Activated T-helper 1 cell treated with anti-CD3 and anti-CD28 coated beads, Interleukin-12 subunit alpha, Interleukin-12 subunit beta, Interleukin-2, Interleukin-4 antibody, amounts not matched to agents 30 ng/mL and 10 ng/mL and 1 ng/mL, durations not matched to agents 14 hours and 24 hours and 36 hours (primary cell): ENCODE results near the gene KRTAP1-3. TPM values are rescaled to one million over a fixed set of nuclear protein-coding genes. Genes with fewer than 3 reads are reported as not detected.
"Not testable (repeated sequence)": the region's sequence is repeated elsewhere in the genome, so short reads cannot be mapped to it uniquely, and the experiment has no call there.

Source experiments
- DNase-seq: peaks from one replicate; pipeline ENCODE4 v3.0.0; 2021; ENCODE audit warnings: low spot score
- H3K27ac Mint-ChIP-seq: one replicate; pipeline ENCODE4 v1.8.0; 2021; ENCODE audit warnings: mild to moderate bottlenecking, mixed read lengths
- H3K27me3 Mint-ChIP-seq: one replicate; pipeline ENCODE4 v1.8.0; 2022; ENCODE audit warnings: mild to moderate bottlenecking, moderate library complexity, mixed read lengths; ENCODE audit not compliant: insufficient read depth
- H3K36me3 Mint-ChIP-seq: one replicate; pipeline ENCODE4 v1.8.0; 2021; ENCODE audit warnings: low read depth, mixed read lengths
- H3K4me1 Mint-ChIP-seq: one replicate; pipeline ENCODE4 v1.8.0; 2021; ENCODE audit warnings: low read depth, mixed read lengths
- H3K4me3 Mint-ChIP-seq: one replicate; pipeline ENCODE4 v1.8.0; 2021; ENCODE audit warnings: mild to moderate bottlenecking, moderate library complexity, mixed read lengths
- H3K9me3 Mint-ChIP-seq: one replicate; pipeline ENCODE4 v1.8.0; 2021; ENCODE audit warnings: mixed read lengths
- intact Hi-C: fragments of 100-400 bp; cut with micrococcal nuclease; formaldehyde crosslinking; loops from one replicate; pipeline ENCODE4 v1.15.1; 2024
- total RNA-seq: library from RNA; stranded (reverse); gene quantifications from 2 replicates; pipeline ENCODE4 v1.2.3, GENCODE V29; 2022

Gene KRTAP1-3
- total RNA-seq, 1 donor from 2014 or later: not detected

GRCh38 chr17:41063449-41063848 lies 28.8 kb upstream of the KRTAP1-3 start:
- Mint-ChIP-seq H3K27ac (no peak overlapping the region), H3K4me1 (no peaks in the 10 kb centered on the region), H3K36me3 (no peaks in the 10 kb centered on the region), H3K27me3 (peaks cover 19% of the 10 kb centered on the region), H3K4me3 (no peak overlapping the region), H3K9me3 (no peaks in the 10 kb centered on the region)
- intact Hi-C loops: no loop called here
- no peak for DNase-seq

GRCh38 chr17:41061964-41062363 lies 27.3 kb upstream of the KRTAP1-3 start:
- DNase-seq: no peak
- no peaks in the 10 kb centered on the region for H3K36me3 Mint-ChIP-seq
- H3K9me3 Mint-ChIP-seq: peaks cover 6% of the 10 kb centered on the region
- H3K4me1 Mint-ChIP-seq: no peaks in the 10 kb centered on the region
- H3K4me3 Mint-ChIP-seq: no peak overlapping the region
- H3K27me3 Mint-ChIP-seq: peaks cover 19% of the 10 kb centered on the region
- H3K27ac Mint-ChIP-seq: no peak overlapping the region
- intact Hi-C loops: no loop called here

GRCh38 chr17:41060052-41060604 lies 25.5 kb upstream of the KRTAP1-3 start, which contains the start of gene KRTAP2-3:
Gene KRTAP2-3 (minus strand): TSS chr17:41060114. CDS start chr17:41060050, 64 bp downstream.
- no peak for DNase-seq
- no peaks in the 10 kb centered on the region for H3K4me1 Mint-ChIP-seq
- H3K4me3 Mint-ChIP-seq: no peak within 1 kb of the TSS
- H3K27me3 Mint-ChIP-seq: peaks cover 21% of the 10 kb centered on the region
- H3K27ac Mint-ChIP-seq: no peak within 1 kb of the TSS
- no peaks in the 10 kb centered on the region for H3K36me3 Mint-ChIP-seq
- peaks cover 6% of the 10 kb centered on the region for H3K9me3 Mint-ChIP-seq
- intact Hi-C loops: no loop called here

- H3K27me3 Mint-ChIP-seq: peaks cover 21% of the 10 kb centered on the region
- H3K36me3 Mint-ChIP-seq, H3K4me3 Mint-ChIP-seq, H3K4me1 Mint-ChIP-seq, H3K27ac Mint-ChIP-seq, intact Hi-C loops, H3K9me3 Mint-ChIP-seq, DNase-seq: not testable (repeated sequence)
These were observed 24.8 kb upstream of the KRTAP1-3 start for GRCh38 chr17:41059276-41060051.

GRCh38 chr17:41058741-41059140 lies 24.1 kb upstream of the KRTAP1-3 start:
- Mint-ChIP-seq H3K27me3 (peaks cover 21% of the 10 kb centered on the region), H3K36me3 (no peaks in the 10 kb centered on the region), H3K4me1 (no peaks in the 10 kb centered on the region), H3K9me3 (peaks cover 6% of the 10 kb centered on the region), H3K27ac (no peak overlapping the region), H3K4me3 (no peak overlapping the region)
- no peak for DNase-seq
- intact Hi-C loops: no loop called here

- Mint-ChIP-seq H3K36me3 (no peaks in the 10 kb centered on the region), H3K27me3 (peaks cover 23% of the 10 kb centered on the region), H3K4me1 (no peaks in the 10 kb centered on the region), H3K27ac (no peak overlapping the region), H3K9me3 (peaks cover 6% of the 10 kb centered on the region), H3K4me3 (no peak overlapping the region)
- intact Hi-C loops: no loop called here
- DNase-seq: no peak
These were observed 22.9 kb upstream of the KRTAP1-3 start for GRCh38 chr17:41057547-41057946.

GRCh38 chr17:41055130-41055529 lies 20.5 kb upstream of the KRTAP1-3 start, which contains the start of gene KRTAP2-2:
Gene KRTAP2-2 (minus strand): TSS chr17:41055230. CDS start chr17:41055211, 19 bp downstream.
- H3K27ac Mint-ChIP-seq, H3K9me3 Mint-ChIP-seq, intact Hi-C loops, H3K4me1 Mint-ChIP-seq, H3K4me3 Mint-ChIP-seq, DNase-seq, H3K36me3 Mint-ChIP-seq: not testable (repeated sequence)
- H3K27me3 Mint-ChIP-seq: peaks cover 14% of the 10 kb centered on the region

GRCh38 chr17:41054556-41054955 lies 19.9 kb upstream of the KRTAP1-3 start:
- intact Hi-C loops, H3K9me3 Mint-ChIP-seq, H3K4me1 Mint-ChIP-seq, H3K36me3 Mint-ChIP-seq, H3K4me3 Mint-ChIP-seq, H3K27ac Mint-ChIP-seq, DNase-seq: not testable (repeated sequence)
- H3K27me3 Mint-ChIP-seq: peaks cover 12% of the 10 kb centered on the region

GRCh38 chr17:41054025-41054424 lies 19.4 kb upstream of the KRTAP1-3 start:
- intact Hi-C loops: no loop called here
- no peaks in the 10 kb centered on the region for H3K4me1 Mint-ChIP-seq
- H3K27me3 Mint-ChIP-seq: peaks cover 10% of the 10 kb centered on the region
- DNase-seq: no peak
- no peak overlapping the region for H3K4me3 Mint-ChIP-seq
- no peak overlapping the region for H3K27ac Mint-ChIP-seq
- no peaks in the 10 kb centered on the region for H3K36me3 Mint-ChIP-seq
- peaks cover 6% of the 10 kb centered on the region for H3K9me3 Mint-ChIP-seq

GRCh38 chr17:41052566-41052965 lies 17.9 kb upstream of the KRTAP1-3 start:
- no peak overlapping the region for H3K4me3 Mint-ChIP-seq
- intact Hi-C loops: no loop called here
- no peak for DNase-seq
- H3K9me3 Mint-ChIP-seq: peaks cover 4% of the 10 kb centered on the region
- no peaks in the 10 kb centered on the region for H3K36me3 Mint-ChIP-seq
- no peaks in the 10 kb centered on the region for H3K4me1 Mint-ChIP-seq
- no peak overlapping the region for H3K27ac Mint-ChIP-seq
- peaks cover 8% of the 10 kb centered on the region for H3K27me3 Mint-ChIP-seq

- H3K27me3 Mint-ChIP-seq: peaks cover 6% of the 10 kb centered on the region
- intact Hi-C loops: no loop called here
- no peak overlapping the region for H3K27ac Mint-ChIP-seq
- H3K9me3 Mint-ChIP-seq: peaks cover 1% of the 10 kb centered on the region
- no peak overlapping the region for H3K4me3 Mint-ChIP-seq
- no peaks in the 10 kb centered on the region for H3K4me1 Mint-ChIP-seq
- DNase-seq: no peak
- no peaks in the 10 kb centered on the region for H3K36me3 Mint-ChIP-seq
These were observed 14.4 kb upstream of the KRTAP1-3 start for GRCh38 chr17:41049110-41049509.

GRCh38 chr17:41048441-41048840 lies 13.8 kb upstream of the KRTAP1-3 start:
- intact Hi-C loops: no loop called here
- Mint-ChIP-seq H3K9me3 (peaks cover 8% of the 10 kb centered on the region), H3K4me1 (no peaks in the 10 kb centered on the region), H3K27ac (no peak overlapping the region), H3K27me3 (peaks cover 7% of the 10 kb centered on the region), H3K36me3 (no peaks in the 10 kb centered on the region), H3K4me3 (no peak overlapping the region)
- no peak for DNase-seq

- peaks cover 10% of the 10 kb centered on the region for H3K9me3 Mint-ChIP-seq
- H3K4me3 Mint-ChIP-seq, H3K27me3 Mint-ChIP-seq, H3K4me1 Mint-ChIP-seq, H3K36me3 Mint-ChIP-seq, intact Hi-C loops, DNase-seq, H3K27ac Mint-ChIP-seq: not testable (repeated sequence)
These were observed 12.2 kb upstream of the KRTAP1-3 start, which contains the start of gene KRTAP2-1 for GRCh38 chr17:41046735-41047465. Gene KRTAP2-1 (minus strand): TSS chr17:41047316. CDS start chr17:41047267, 49 bp downstream.
